Measurements from ENCODE around the gene ZNF804A. TPM values are rescaled to one million over a fixed set of nuclear protein-coding genes. Genes with fewer than 3 reads are reported as not detected.

The ZNF804A gene
- total and polyA plus RNA-seq, 2 experiments from 2014 or later: 0.65 to 0.70 TPM

DNA sequence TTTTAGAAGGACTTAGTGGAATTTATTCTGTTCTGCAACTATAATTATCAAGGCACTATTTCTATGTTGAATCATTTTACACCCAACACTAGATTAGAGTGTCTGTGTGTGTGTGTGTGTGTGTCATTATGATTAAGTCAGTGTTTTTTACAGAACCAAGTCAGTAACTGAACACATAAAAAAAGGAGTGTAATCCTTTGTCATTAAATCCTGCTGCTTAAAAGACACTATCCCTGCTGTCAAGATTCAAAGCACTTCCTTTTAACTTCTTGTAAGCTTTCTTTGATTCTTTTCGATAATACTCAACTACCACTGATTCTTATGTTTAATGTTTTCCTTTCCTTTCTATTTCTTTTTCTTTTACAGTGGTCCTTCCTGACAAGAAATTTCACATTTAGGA, 306.7 kb downstream of the ZNF804A start:
- H4K20me1 ChIP-seq (ENCODE audit: insufficient read depth): no peaks in the 10 kb centered on the region
- H2AFZ ChIP-seq: no peak overlapping the region
- 85 to 86% methylated on average over 1 of the region's 1 CpG for WGBS, 2 experiments (ENCODE audit: low coverage in 1 of 2, low lambda C conversion rate in 2 of 2, missing lambda C conversion rate in 2 of 2)
- no peak overlapping the region for H3K27ac ChIP-seq
- in situ Hi-C loops (cut with MboI): no loop called here
- H3F3A ChIP-seq (ENCODE audit: insufficient read depth): no peaks in the 10 kb centered on the region
- no peaks in the 10 kb centered on the region for H3K79me2 ChIP-seq (ENCODE audit: insufficient read depth)
- H3K36me3 ChIP-seq (ENCODE audit: low read depth): no peaks in the 10 kb centered on the region
- no peaks in the 10 kb centered on the region; the same call in 1 of the 2 replicates for H3K9me2 ChIP-seq (ENCODE audit: insufficient read depth)
- H3K4me1 ChIP-seq (ENCODE audit: insufficient read depth): no peaks in the 10 kb centered on the region
- H3K4me2 ChIP-seq (ENCODE audit: unreplicated experiment): no peak overlapping the region
- TF ChIP-seq EZH2 (IDR thresholded peaks at IDR 0.05; ENCODE audit: insufficient read depth, poor library complexity, severe bottlenecking) (no peak), EZH2phosphoT487 (IDR thresholded peaks at IDR 0.05; ENCODE audit: insufficient read depth, low read depth) (no peak)
- H3K27me3 ChIP-seq (replicated peaks; ENCODE audit: insufficient read depth): no peaks in the 10 kb centered on the region
- H3K4me3 ChIP-seq: no peak overlapping the region
- H3K9me3 ChIP-seq (ENCODE audit: low read depth): no peaks in the 10 kb centered on the region
- DNase-seq: no peak
- H3K9ac ChIP-seq: no peak overlapping the region

DNA sequence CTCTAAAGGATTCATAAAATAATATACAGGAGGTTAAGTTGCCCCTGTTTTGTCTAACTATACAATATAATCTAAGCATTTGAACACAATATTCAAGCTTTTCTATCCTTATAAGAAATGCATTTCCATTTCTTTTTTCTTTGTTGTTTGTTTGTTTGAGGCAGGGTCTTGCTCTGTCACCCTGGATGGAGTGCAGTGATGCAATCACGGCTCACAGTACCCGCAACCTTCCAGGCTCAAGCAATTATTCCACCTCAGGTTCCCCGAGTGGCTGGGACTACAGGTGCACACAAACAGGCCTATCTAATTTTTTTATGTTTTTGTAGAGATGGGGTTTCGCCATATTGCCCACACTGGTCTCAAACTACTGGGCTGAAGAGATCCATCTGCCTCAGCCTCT, 307.8 kb downstream of the ZNF804A start:
- Histone ChIP-seq H3F3A (ENCODE audit: insufficient read depth) (no peaks in the 10 kb centered on the region), H3K79me2 (ENCODE audit: insufficient read depth) (no peaks in the 10 kb centered on the region), H3K9ac (no peak overlapping the region), H3K9me2 (ENCODE audit: insufficient read depth) (no peaks in the 10 kb centered on the region; the same call in 1 of the 2 replicates), H3K4me1 (ENCODE audit: insufficient read depth) (no peaks in the 10 kb centered on the region), H3K27ac (no peak overlapping the region), H3K27me3 (replicated peaks; ENCODE audit: insufficient read depth) (no peaks in the 10 kb centered on the region), H3K36me3 (ENCODE audit: low read depth) (no peaks in the 10 kb centered on the region), H2AFZ (no peak overlapping the region), H4K20me1 (ENCODE audit: insufficient read depth) (no peaks in the 10 kb centered on the region), H3K4me2 (ENCODE audit: unreplicated experiment) (no peak overlapping the region), H3K9me3 (ENCODE audit: low read depth) (no peaks in the 10 kb centered on the region), H3K4me3 (no peak overlapping the region)
- no peak for DNase-seq
- 59 to 65% methylated on average over 4 of the region's 4 CpGs for WGBS, 2 experiments (ENCODE audit: low coverage in 1 of 2, low lambda C conversion rate in 2 of 2, missing lambda C conversion rate in 2 of 2)
- TF ChIP-seq EZH2 (IDR thresholded peaks at IDR 0.05; ENCODE audit: insufficient read depth, poor library complexity, severe bottlenecking) (no peak), EZH2phosphoT487 (IDR thresholded peaks at IDR 0.05; ENCODE audit: insufficient read depth, low read depth) (no peak)
- in situ Hi-C loops (cut with MboI): no loop called here

DNA sequence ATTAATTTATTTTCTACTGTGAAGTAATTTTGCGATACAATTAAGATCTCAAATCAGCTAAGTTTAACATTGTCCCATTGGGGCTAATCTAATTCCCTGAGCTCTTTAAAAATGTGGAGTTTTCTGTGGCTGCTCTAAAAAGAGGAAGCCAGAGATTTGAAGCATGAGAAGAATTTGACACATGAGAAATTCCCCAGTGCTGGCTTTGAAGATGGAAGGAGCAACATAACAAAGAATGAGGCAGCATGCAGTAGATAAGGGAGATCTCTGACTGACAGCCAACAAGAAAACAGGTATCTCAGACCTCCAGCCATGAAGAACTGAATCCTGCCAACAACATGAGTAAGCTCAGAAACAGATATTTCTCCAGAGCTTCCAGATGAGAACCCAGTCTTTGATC, 308.4 kb downstream of the ZNF804A start:
- no peak overlapping the region for H3K4me2 ChIP-seq (ENCODE audit: unreplicated experiment)
- no peak overlapping the region for H3K27ac ChIP-seq
- WGBS, 2 experiments (ENCODE audit: low coverage in 1 of 2, low lambda C conversion rate in 2 of 2, missing lambda C conversion rate in 2 of 2): 78 to 86% methylated on average over 1 of the region's 1 CpG
- H3K4me1 ChIP-seq (ENCODE audit: insufficient read depth): no peaks in the 10 kb centered on the region
- no peak overlapping the region for H2AFZ ChIP-seq
- H3K9me3 ChIP-seq (ENCODE audit: low read depth): no peaks in the 10 kb centered on the region
- in situ Hi-C loops (cut with MboI): no loop called here
- H3K4me3 ChIP-seq: no peak overlapping the region
- no peak for TF ChIP-seq EZH2 (IDR thresholded peaks at IDR 0.05; ENCODE audit: insufficient read depth, poor library complexity, severe bottlenecking)
- no peak for TF ChIP-seq EZH2phosphoT487 (IDR thresholded peaks at IDR 0.05; ENCODE audit: insufficient read depth, low read depth)
- H3K79me2 ChIP-seq (ENCODE audit: insufficient read depth): no peaks in the 10 kb centered on the region
- H3K9me2 ChIP-seq (ENCODE audit: insufficient read depth): no peaks in the 10 kb centered on the region; the same call in 1 of the 2 replicates
- H3K36me3 ChIP-seq (ENCODE audit: low read depth): no peaks in the 10 kb centered on the region
- no peak overlapping the region for H3K9ac ChIP-seq
- no peak for DNase-seq
- no peaks in the 10 kb centered on the region for H3F3A ChIP-seq (ENCODE audit: insufficient read depth)
- no peaks in the 10 kb centered on the region for H3K27me3 ChIP-seq (replicated peaks; ENCODE audit: insufficient read depth)
- no peaks in the 10 kb centered on the region for H4K20me1 ChIP-seq (ENCODE audit: insufficient read depth)

DNA sequence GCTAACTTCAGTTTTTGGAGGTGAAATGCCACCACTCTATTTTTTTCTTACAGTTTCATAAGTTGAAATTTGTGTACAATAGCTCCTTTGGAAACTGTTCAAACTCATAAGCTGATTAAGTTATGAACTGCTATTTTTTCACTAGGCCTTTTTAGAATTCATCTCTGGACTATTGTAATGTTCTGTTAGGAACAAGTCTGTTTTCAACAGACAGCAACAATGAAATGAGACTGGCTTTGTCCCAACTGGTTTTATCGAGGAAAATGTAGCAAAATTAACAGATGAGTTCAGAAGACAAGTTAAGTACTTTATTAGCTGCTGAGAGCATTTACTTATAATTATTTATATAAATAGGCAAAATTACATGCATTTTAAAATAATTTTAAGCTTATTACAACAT, 310.6 kb downstream of the ZNF804A start:
- H3F3A ChIP-seq (ENCODE audit: insufficient read depth): no peaks in the 10 kb centered on the region
- H3K4me1 ChIP-seq (ENCODE audit: insufficient read depth): no peaks in the 10 kb centered on the region
- in situ Hi-C loops (cut with MboI): no loop called here
- H3K9me2 ChIP-seq (ENCODE audit: insufficient read depth): no peaks in the 10 kb centered on the region
- no peak overlapping the region for H3K4me2 ChIP-seq (ENCODE audit: unreplicated experiment)
- H3K36me3 ChIP-seq (ENCODE audit: low read depth): no peaks in the 10 kb centered on the region
- TF ChIP-seq EZH2phosphoT487 (IDR thresholded peaks at IDR 0.05; ENCODE audit: insufficient read depth, low read depth) (no peak), EZH2 (IDR thresholded peaks at IDR 0.05; ENCODE audit: insufficient read depth, poor library complexity, severe bottlenecking) (no peak)
- H3K9ac ChIP-seq: no peak overlapping the region
- WGBS, 2 experiments (ENCODE audit: low coverage in 1 of 2, low lambda C conversion rate in 2 of 2, missing lambda C conversion rate in 2 of 2): 18 to 30% methylated on average over 1 of the region's 1 CpG
- no peak overlapping the region for H3K27ac ChIP-seq
- DNase-seq: no peak
- H3K27me3 ChIP-seq (replicated peaks; ENCODE audit: insufficient read depth): no peaks in the 10 kb centered on the region
- no peaks in the 10 kb centered on the region for H3K79me2 ChIP-seq (ENCODE audit: insufficient read depth)
- no peak overlapping the region for H3K4me3 ChIP-seq
- no peaks in the 10 kb centered on the region for H3K9me3 ChIP-seq (ENCODE audit: low read depth)
- no peaks in the 10 kb centered on the region for H4K20me1 ChIP-seq (ENCODE audit: insufficient read depth)
- H2AFZ ChIP-seq: no peak overlapping the region

DNA sequence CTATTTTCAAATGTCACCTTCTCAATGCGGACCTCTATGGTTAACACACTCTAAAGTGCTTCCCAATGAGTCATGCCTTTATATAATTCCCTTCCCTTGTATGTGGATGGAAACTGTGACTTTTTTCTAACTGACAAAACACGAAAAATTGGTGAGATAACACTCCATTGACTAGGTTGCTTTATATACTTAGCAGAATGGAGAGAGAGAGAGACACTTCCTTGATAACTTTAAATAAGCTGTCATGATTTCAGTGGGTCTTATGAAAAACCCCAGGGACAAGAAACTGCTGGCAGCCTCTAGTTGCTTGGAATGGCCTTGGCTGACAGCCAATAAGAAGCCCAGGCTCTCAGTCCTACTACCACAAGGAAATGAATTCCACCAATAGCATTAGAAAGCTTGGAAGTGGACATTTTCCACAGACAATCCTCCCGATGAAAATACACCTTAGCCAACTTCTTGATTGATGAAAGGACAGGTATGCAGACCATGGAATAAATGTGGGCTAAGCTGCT, 322.2 kb downstream of the ZNF804A start:
- Histone ChIP-seq H4K20me1 (ENCODE audit: insufficient read depth) (no peaks in the 10 kb centered on the region), H3K9me3 (ENCODE audit: low read depth) (peaks cover 2% of the 10 kb centered on the region), H3K27me3 (replicated peaks; ENCODE audit: insufficient read depth) (no peaks in the 10 kb centered on the region), H2AFZ (no peak overlapping the region), H3K36me3 (ENCODE audit: low read depth) (no peaks in the 10 kb centered on the region), H3K9ac (no peak overlapping the region), H3K79me2 (ENCODE audit: insufficient read depth) (no peaks in the 10 kb centered on the region), H3K9me2 (ENCODE audit: insufficient read depth) (peaks cover 4% of the 10 kb centered on the region; the same call in 1 of the 2 replicates), H3K4me2 (ENCODE audit: unreplicated experiment) (no peak overlapping the region), H3K4me1 (ENCODE audit: insufficient read depth) (no peaks in the 10 kb centered on the region), H3K4me3 (no peak overlapping the region), H3K27ac (no peak overlapping the region), H3F3A (ENCODE audit: insufficient read depth) (no peaks in the 10 kb centered on the region)
- in situ Hi-C loops (cut with MboI): no loop called here
- WGBS, 2 experiments (ENCODE audit: low coverage in 1 of 2, low lambda C conversion rate in 2 of 2, missing lambda C conversion rate in 2 of 2): 38 to 45% methylated on average over 3 of the region's 3 CpGs
- no peak for TF ChIP-seq EZH2 (IDR thresholded peaks at IDR 0.05; ENCODE audit: insufficient read depth, poor library complexity, severe bottlenecking)
- TF ChIP-seq EZH2phosphoT487 (IDR thresholded peaks at IDR 0.05; ENCODE audit: insufficient read depth, low read depth): no peak
- DNase-seq: peak; percentile 0

All from GM23248 (cell line).